ENCODE data around the gene PCDHGA8.

DNA sequence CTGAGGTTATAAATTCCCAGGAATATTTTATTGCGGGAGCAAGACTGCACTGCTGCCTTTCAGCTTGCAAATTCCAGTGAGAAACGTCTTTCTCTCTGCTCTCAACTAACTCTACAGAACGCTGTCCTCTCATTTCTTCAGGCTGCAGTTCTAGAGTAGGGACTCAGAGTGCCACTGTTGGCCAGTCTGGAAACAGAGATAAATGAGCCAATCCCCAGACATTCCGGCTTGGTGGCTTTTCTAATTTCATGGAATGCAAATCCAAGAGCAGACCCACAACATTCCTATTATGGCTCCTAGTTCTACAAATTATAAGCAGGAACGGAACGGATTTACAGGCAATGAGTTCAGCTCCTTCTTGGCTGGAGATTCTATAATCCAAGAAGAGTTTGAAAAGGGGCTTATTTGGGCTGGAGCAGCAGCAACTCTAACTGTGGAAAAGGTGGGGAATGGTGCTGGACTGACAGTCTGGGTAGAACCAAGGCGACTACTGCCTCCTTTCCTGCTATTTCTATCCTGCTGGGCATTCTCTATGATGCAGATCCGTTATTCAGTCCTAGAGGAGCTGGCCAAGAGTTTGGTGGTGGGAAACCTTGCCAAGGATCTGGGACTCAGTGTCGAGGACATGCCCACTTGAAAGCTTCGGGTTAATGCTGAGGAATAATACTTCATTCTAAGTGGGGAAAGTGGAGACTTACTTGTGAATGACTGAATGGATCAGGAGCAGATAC, 47.1 kb downstream of the PCDHGA8 start:
- TF ChIP-seq, protein P1, sequence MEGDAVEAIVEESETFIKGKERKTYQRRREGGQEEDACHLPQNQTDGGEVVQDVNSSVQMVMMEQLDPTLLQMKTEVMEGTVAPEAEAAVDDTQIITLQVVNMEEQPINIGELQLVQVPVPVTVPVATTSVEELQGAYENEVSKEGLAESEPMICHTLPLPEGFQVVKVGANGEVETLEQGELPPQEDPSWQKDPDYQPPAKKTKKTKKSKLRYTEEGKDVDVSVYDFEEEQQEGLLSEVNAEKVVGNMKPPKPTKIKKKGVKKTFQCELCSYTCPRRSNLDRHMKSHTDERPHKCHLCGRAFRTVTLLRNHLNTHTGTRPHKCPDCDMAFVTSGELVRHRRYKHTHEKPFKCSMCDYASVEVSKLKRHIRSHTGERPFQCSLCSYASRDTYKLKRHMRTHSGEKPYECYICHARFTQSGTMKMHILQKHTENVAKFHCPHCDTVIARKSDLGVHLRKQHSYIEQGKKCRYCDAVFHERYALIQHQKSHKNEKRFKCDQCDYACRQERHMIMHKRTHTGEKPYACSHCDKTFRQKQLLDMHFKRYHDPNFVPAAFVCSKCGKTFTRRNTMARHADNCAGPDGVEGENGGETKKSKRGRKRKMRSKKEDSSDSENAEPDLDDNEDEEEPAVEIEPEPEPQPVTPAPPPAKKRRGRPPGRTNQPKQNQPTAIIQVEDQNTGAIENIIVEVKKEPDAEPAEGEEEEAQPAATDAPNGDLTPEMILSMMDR (IDR thresholded peaks at IDR 0.05; ENCODE audit: low read length), result no peak
- TF ChIP-seq EZH2 (IDR thresholded peaks at IDR 0.05; ENCODE audit: borderline replicate concordance, low read length), result no peak

Data from OCI-LY1 (cell line).